Hepatocyte (in vitro differentiated cells): ENCODE results near the gene PANK3. TPM values are rescaled to one million over a fixed set of nuclear protein-coding genes. Genes with fewer than 3 reads are reported as not detected.
"Not testable (repeated sequence)": the region's sequence is repeated elsewhere in the genome, so short reads cannot be mapped to it uniquely, and the experiment has no call there.

Experiments used
- DNase-seq: peaks from one replicate; pipeline ENCODE4 v3.0.0-alpha.2; 2016; ENCODE audit warnings: low spot score
- H2AFZ ChIP-seq: fragments of 200-600 bp; sonication (generic); 2 replicates; pipeline ENCODE4 v1.6.0; 2016; ENCODE audit warnings: antibody characterized with exemption, mild to moderate bottlenecking
- H3K27ac ChIP-seq: fragments of 200-600 bp; sonication (generic); 2 replicates; pipeline ENCODE4 v1.5.1; 2016; ENCODE audit warnings: mild to moderate bottlenecking
- H3K27me3 ChIP-seq: fragments of 200-600 bp; sonication (generic); 2 replicates; pipeline ENCODE4 v1.6.1; 2016
- H3K36me3 ChIP-seq: fragments of 200-600 bp; sonication (generic); replicated peaks from 2 replicates; pipeline ENCODE4 v1.5.1; 2016; ENCODE audit warnings: low read depth; ENCODE audit not compliant: insufficient read depth
- H3K4me1 ChIP-seq: fragments of 200-600 bp; sonication (generic); 2 replicates; pipeline ENCODE4 v1.5.1; 2016; ENCODE audit warnings: mild to moderate bottlenecking, moderate library complexity; ENCODE audit not compliant: insufficient read depth
- H3K4me2 ChIP-seq: fragments of 200-600 bp; sonication (generic); 2 replicates; pipeline ENCODE4 v1.6.0; 2016
- H3K4me3 ChIP-seq: fragments of 200-600 bp; sonication (generic); 2 replicates; pipeline ENCODE4 v1.5.1; 2016; ENCODE audit warnings: mild to moderate bottlenecking
- H3K79me2 ChIP-seq: fragments of 200-600 bp; sonication (generic); 2 replicates; pipeline ENCODE4 v1.6.0; 2017; ENCODE audit warnings: mild to moderate bottlenecking
- H3K9me2 ChIP-seq: fragments of 200-600 bp; sonication (generic); replicated peaks from 2 replicates; pipeline ENCODE4 v1.6.0; 2017; ENCODE audit warnings: mild to moderate bottlenecking; ENCODE audit not compliant: insufficient read depth
- H3K9me3 ChIP-seq: fragments of 200-600 bp; sonication (generic); 2 replicates; pipeline ENCODE4 v1.5.1; 2016; ENCODE audit warnings: low read depth, mild to moderate bottlenecking
- H4K20me1 ChIP-seq: fragments of 200-600 bp; sonication (generic); 2 replicates; pipeline ENCODE4 v1.6.0; 2016; ENCODE audit warnings: mild to moderate bottlenecking; ENCODE audit not compliant: insufficient read depth, poor library complexity, severe bottlenecking
- EZH2 ChIP-seq: fragments of 200-600 bp; sonication (generic); IDR thresholded peaks from 2 replicates; pipeline ENCODE4 v1.6.1; 2016; ENCODE audit warnings: antibody characterized with exemption, mild to moderate bottlenecking, borderline replicate concordance
- EZH2phosphoT487 ChIP-seq: fragments of 200-600 bp; sonication (generic); IDR thresholded peaks from one replicate; pipeline ENCODE4 v1.6.1; 2018; ENCODE audit warnings: antibody characterized with exemption, mild to moderate bottlenecking, low read depth, moderate library complexity; ENCODE audit not compliant: unreplicated experiment, severe bottlenecking
- WGBS: methylation state at CpG from one replicate; pipeline ENCODE4 v1.1.6; 2016; ENCODE audit warnings: low lambda C conversion rate; ENCODE audit errors: missing lambda C conversion rate; 5-methylcytosine and 5-hydroxymethylcytosine counted together
- polyA plus RNA-seq: library from polyadenylated mRNA; unstranded; fragments of >200 nt; fragmentation: Nextera tagmentation; extraction: Ambion mirVana; gene quantifications from 2 replicates; pipeline ENCODE4 v1.2.1, GENCODE V29; 2016
- total RNA-seq: library from RNA; depleted of rRNA; stranded (reverse); fragments of >200 nt; gene quantifications from 2 replicates; pipeline ENCODE4 v1.2.3, GENCODE V29; 2014
- TF ChIP-seq, protein P1 (sequence below): fragments of 200-600 bp; sonication (generic); IDR thresholded peaks from 2 replicates; pipeline ENCODE4 v1.5.1; 2016; ENCODE audit warnings: antibody characterized with exemption, mild to moderate bottlenecking; ENCODE audit not compliant: poor library complexity

PANK3 gene
- total and polyA plus RNA-seq, 2 experiments from 2014 or later: 25.8 to 104 TPM

DNA sequence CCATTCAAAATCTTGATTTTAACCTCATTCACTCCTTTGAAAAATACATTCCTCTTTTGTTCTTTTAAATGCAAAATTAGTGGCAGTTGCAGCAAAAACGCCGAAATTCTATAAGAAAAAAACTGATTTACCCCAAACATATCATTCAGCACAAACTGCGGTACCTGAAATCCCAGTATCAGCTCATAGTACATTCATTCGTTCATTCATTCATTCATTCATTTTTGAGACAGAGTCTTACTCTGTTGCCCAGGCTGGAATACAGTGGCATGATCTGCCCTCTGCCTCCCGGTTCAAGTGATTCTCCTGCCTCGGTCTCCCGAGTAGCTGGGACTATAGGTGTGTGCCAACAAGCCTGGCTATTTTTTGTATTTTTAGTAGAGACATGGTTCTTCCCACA is 29.6 kb downstream of the PANK3 start:
- H3K36me3 ChIP-seq: peaks cover 6% of the 10 kb centered on the region
- H3K4me3 ChIP-seq: no peak overlapping the region
- no peaks in the 10 kb centered on the region for H3K27me3 ChIP-seq
- no peak for DNase-seq
- TF ChIP-seq EZH2: no peak
- no peak for TF ChIP-seq EZH2phosphoT487
- TF ChIP-seq, protein P1, sequence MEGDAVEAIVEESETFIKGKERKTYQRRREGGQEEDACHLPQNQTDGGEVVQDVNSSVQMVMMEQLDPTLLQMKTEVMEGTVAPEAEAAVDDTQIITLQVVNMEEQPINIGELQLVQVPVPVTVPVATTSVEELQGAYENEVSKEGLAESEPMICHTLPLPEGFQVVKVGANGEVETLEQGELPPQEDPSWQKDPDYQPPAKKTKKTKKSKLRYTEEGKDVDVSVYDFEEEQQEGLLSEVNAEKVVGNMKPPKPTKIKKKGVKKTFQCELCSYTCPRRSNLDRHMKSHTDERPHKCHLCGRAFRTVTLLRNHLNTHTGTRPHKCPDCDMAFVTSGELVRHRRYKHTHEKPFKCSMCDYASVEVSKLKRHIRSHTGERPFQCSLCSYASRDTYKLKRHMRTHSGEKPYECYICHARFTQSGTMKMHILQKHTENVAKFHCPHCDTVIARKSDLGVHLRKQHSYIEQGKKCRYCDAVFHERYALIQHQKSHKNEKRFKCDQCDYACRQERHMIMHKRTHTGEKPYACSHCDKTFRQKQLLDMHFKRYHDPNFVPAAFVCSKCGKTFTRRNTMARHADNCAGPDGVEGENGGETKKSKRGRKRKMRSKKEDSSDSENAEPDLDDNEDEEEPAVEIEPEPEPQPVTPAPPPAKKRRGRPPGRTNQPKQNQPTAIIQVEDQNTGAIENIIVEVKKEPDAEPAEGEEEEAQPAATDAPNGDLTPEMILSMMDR: no peak
- no peaks in the 10 kb centered on the region for H3K9me2 ChIP-seq
- no peak overlapping the region for H3K4me2 ChIP-seq
- H3K79me2 ChIP-seq: peaks cover 30% of the 10 kb centered on the region
- no peak overlapping the region for H3K27ac ChIP-seq
- WGBS: over 99% methylated on average over 7 of the region's 7 CpGs
- H4K20me1 ChIP-seq: peaks cover 15% of the 10 kb centered on the region
- no peaks in the 10 kb centered on the region for H3K9me3 ChIP-seq
- no peak overlapping the region for H2AFZ ChIP-seq
- H3K4me1 ChIP-seq: no peaks in the 10 kb centered on the region

DNA sequence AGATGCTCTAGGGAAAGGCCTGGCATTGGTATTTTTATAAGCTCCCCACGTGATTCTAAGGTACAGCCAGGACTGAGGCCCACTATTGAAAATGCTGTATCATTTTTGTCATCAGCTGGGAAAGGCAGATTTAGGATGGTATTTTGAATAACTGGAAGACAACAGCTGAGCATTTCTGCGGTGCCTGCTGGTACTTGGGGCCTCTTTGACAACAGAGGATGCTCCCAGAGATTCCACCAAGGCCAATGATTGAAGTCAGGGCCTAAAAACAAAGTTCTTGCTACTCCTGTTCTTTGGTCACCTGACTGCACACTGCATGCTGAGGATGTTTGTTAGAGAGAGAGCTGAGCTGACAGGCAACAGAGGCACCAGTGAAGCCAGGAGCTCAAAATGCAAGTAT is 42.0 kb downstream of the PANK3 start:
- Histone ChIP-seq H2AFZ (no peak overlapping the region), H3K9me3 (no peaks in the 10 kb centered on the region), H3K4me3 (no peak overlapping the region), H4K20me1 (no peaks in the 10 kb centered on the region), H3K36me3 (no peaks in the 10 kb centered on the region), H3K4me1 (no peaks in the 10 kb centered on the region), H3K4me2 (no peak overlapping the region), H3K27ac (no peak overlapping the region), H3K9me2 (no peaks in the 10 kb centered on the region), H3K79me2 (no peaks in the 10 kb centered on the region), H3K27me3 (no peaks in the 10 kb centered on the region)
- 53% methylated on average over 2 of the region's 2 CpGs for WGBS
- TF ChIP-seq, protein P1: no peak
- TF ChIP-seq EZH2phosphoT487 (no peak), EZH2 (no peak)
- no peak for DNase-seq

DNA sequence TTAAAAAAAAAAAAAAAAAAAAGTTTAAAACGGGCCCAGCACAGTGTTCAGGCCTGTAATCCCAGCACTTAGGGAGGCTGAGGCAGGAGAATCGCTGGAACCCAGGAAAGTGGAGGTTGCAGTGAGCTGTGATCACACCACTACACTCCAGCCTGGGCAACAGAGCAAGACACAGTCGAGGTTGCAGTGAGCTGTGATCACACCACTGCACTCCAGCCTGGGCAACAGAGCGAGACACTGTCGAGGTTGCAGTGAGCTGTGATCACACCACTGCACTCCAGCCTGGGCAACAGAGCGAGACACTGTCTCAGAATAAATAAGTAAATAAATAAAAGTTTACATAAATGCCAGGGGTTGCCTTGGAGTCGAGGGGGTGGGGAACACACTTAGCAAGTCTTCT is 44.8 kb downstream of the PANK3 start:
- H3K9me3 ChIP-seq, H3K9me2 ChIP-seq, DNase-seq, H3K27ac ChIP-seq, H3K79me2 ChIP-seq, H2AFZ ChIP-seq, H4K20me1 ChIP-seq, H3K4me1 ChIP-seq, H3K4me2 ChIP-seq, H3K4me3 ChIP-seq, H3K36me3 ChIP-seq: not testable (repeated sequence)
- peaks cover 19% of the 10 kb centered on the region for H3K27me3 ChIP-seq
- WGBS: 81% methylated on average over 7 of the region's 7 CpGs

DNA sequence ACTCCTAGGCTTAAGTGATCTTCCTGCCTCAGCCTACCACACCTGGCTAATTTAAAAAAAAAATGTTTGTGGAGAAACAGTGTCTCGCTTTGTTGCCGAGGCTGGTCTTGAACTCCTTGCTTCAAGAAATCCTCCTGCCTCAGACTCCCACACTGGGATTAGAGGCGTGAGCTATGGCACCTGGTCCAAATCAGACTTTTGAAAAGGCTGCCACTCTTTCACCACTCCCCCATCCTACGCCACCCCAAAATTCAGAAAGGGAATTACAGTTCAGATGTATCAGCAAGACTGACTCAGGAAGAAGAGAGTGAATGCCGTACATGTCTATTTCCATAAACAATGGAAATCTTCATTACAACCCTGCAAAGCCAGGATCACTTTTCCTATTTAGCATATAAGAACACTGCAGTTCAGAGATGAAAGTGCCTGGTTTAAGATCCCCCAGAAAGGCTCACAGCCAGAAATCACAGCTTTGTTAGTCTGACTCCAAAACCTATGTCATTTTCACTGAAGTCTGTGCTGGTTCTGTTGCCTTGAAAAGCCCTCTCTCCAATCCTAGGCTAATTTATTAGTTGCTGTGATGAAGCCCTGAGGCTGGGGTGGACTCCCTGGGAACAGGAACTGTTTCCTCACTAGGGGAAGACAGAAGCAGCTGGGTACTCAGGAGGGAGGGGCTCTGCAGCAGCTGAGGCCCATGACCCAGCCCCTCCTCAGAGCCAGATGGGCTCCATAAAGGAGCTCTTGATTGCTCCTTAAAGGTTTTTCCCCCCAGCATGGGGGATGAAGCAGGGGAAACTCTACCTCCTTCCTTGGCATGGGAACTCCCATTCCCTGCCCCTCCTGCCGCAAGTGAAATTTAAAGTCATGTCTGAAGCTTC is 46.9 kb downstream of the PANK3 start:
- Histone ChIP-seq H3K4me1 (no peaks in the 10 kb centered on the region), H3K36me3 (no peaks in the 10 kb centered on the region), H4K20me1 (no peaks in the 10 kb centered on the region), H3K9me3 (no peaks in the 10 kb centered on the region), H3K4me3 (no peak overlapping the region), H3K79me2 (no peaks in the 10 kb centered on the region), H3K4me2 (no peak overlapping the region), H3K9me2 (no peaks in the 10 kb centered on the region), H2AFZ (no peak overlapping the region), H3K27ac (no peak overlapping the region), H3K27me3 (peaks cover 19% of the 10 kb centered on the region)
- no peak for DNase-seq
- TF ChIP-seq, protein P1: no peak
- WGBS: 77% methylated on average over 6 of the region's 6 CpGs
